ENCODE data around the gene TNFRSF6B. TPM values are rescaled to one million over a fixed set of nuclear protein-coding genes. Genes with fewer than 3 reads are reported as not detected.

TNFRSF6B gene
- polyA plus RNA-seq, 2 of the 4 experiments (the other 2 are of a cell fraction): 0.22 to 0.66 TPM

- FAIRE-seq (no peak), ATAC-seq (no peak), DNase-seq (ENCODE audit: low read depth in 1 of 2, low spot score in 1 of 2) (no peak)
- no peak overlapping the region for H3K4me2 ChIP-seq
- whole genome bisulfite sequencing (ENCODE audit: missing lambda C conversion rate): 81% methylated on average over 10 of the region's 13 CpGs
- no peak overlapping the region for H3K4me3 ChIP-seq
- POLR2A ChIA-PET: interaction anchor here (1.2 kb wide), 1 partner anchor 34 kb away, joined by 3 read pairs; the partner anchor contains the start of gene LIME1
- no peak for TF ChIP-seq BHLHE40 (IDR thresholded peaks at IDR 0.05; ENCODE audit: low read depth, low read length)
- CTCF ChIA-PET: interaction anchor here (1.2 to 2.1 kb wide), 4 partner anchors 11 to 271 kb away, joined by 3 to 7 read pairs (median 6); partner anchors contain the start of gene PTK6
- no peak overlapping the region for H3K27ac ChIP-seq
- peaks cover 38% of the 10 kb centered on the region for H3K4me1 ChIP-seq
- H3K9me3 ChIP-seq: no peaks in the 10 kb centered on the region
These were observed 6.5 kb downstream of the TNFRSF6B start for GRCh38 chr20:63702751-63703470.

DNA sequence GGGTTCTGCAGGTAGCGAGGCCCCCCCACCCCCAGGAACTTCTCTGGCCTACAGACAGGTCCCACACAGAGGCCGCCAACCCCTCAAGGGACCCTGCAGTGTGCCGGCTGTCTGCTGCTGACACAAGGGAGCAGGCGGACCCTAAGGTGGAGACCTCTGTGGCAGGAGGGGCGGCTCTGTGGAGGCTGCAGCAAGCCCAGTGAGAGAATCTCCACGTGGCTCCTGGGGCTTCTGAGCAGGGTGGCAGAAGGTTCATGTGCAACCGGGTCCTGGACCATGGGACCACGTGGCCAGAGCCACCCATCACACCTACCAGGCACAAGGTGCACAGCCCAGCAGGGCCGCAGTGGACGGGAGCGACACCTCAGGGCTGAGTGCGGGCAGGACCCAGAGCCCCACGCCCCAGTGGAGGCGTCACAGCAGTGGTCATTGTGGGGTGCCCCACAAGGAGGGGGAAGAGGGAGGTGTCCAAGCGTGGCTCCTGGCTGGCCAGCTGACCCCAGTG is 7.1 kb downstream of the TNFRSF6B start:
- ATAC-seq (no peak), FAIRE-seq (no peak), DNase-seq (ENCODE audit: low read depth in 1 of 2, low spot score in 1 of 2) (no peak)
- TF ChIP-seq RCOR1 (IDR thresholded peaks at IDR 0.05; ENCODE audit: low read depth, low read length) (no peak), CHD4 (IDR thresholded peaks at IDR 0.05; ENCODE audit: borderline replicate concordance) (no peak), CBX2 (IDR thresholded peaks at IDR 0.05; ENCODE audit: borderline replicate concordance, low read depth) (no peak), MAZ (IDR thresholded peaks at IDR 0.05; ENCODE audit: borderline replicate concordance, low read depth, low read length) (no peak), HEYL (CRISPR knock-in tag; IDR thresholded peaks at IDR 0.05) (no peak), SMC3 (IDR thresholded peaks at IDR 0.05) (no peak), ESRRA (IDR thresholded peaks at IDR 0.05; ENCODE audit: borderline replicate concordance, low read length) (no peak), POLR2A (IDR thresholded peaks at IDR 0.05; ENCODE audit: low read length) (no peak), ZC3H11A (IDR thresholded peaks at IDR 0.05) (no peak)
- Histone ChIP-seq H3K4me3 (no peak overlapping the region), H3K4me1 (peaks cover 32% of the 10 kb centered on the region), H3K4me2 (no peak overlapping the region), H3K27ac (no peak overlapping the region), H3K9me3 (no peaks in the 10 kb centered on the region)
- ChIA-PET CTCF (interaction anchor here (0.7 to 1.6 kb wide), 3 partner anchors 12 to 271 kb away, joined by 3 to 7 read pairs (median 4); no protein-coding TSS in a partner anchor), POLR2A (interaction anchor here (1.2 kb wide), 1 partner anchor 33 kb away, joined by 3 read pairs; the partner anchor contains the start of gene LIME1)
- 85% methylated on average over 4 of the region's 15 CpGs for WGBS (ENCODE audit: missing lambda C conversion rate)

DNA sequence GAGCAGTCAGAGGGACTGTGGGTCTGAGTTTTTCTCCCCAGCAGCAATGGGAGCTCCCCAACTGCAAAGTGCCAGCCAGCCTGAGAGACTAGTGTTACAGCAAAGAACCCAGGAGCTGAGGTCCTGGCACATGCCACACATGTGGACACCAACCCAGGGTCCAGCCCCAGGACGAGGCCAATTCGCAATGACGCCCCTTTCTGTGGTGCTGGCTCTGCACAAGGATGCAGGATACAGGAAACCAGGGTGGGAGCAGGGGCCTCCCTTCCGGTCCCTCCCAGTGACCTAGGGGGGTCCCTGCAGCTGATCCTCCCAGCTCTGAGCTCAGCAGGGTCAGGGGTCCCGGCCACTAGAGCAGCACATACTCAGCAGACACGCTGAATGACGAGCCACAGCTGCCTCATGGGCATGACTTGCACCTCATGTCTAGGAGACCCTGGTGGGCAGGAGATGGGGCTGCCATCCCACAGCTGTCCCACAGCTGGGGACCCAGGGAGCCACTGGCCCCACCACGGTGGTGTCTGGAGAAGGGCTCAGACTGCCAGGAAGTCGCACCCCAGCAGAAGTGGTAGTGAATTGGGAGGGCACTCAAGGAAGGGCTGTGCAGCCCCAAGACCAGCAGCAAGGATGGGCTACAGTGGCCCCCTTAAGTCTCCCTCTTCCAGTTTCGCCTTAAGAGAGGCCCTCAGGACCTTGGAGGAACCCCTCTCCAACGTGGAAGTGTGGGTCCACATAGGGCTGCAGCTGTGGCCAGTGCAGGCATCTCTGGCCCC is 7.7 kb downstream of the TNFRSF6B start:
- ChIA-PET POLR2A (no interaction called here), CTCF (interaction anchor here (0.7 to 1.6 kb wide), 5 partner anchors 12 to 270 kb away, joined by 3 to 7 read pairs (median 3); partner anchors contain the start of gene PTK6)
- no peaks in the 10 kb centered on the region for H3K9me3 ChIP-seq
- WGBS (ENCODE audit: missing lambda C conversion rate): 97% methylated on average over 9 of the region's 11 CpGs
- TF ChIP-seq NFE2L2 (conservative IDR thresholded peaks at IDR 0.05; ENCODE audit: low read length): no peak
- TF ChIP-seq CHD2 (IDR thresholded peaks at IDR 0.05; ENCODE audit: low read length, partially characterized antibody): no peak
- no peak for TF ChIP-seq RFX5 (IDR thresholded peaks at IDR 0.05)
- TF ChIP-seq ZNF302 (CRISPR knock-in tag; IDR thresholded peaks at IDR 0.05): no peak
- no peak for TF ChIP-seq GATA3 (IDR thresholded peaks at IDR 0.05; ENCODE audit: borderline replicate concordance)
- TF ChIP-seq KDM1A (IDR thresholded peaks at IDR 0.05; ENCODE audit: low read depth): no peak
- no peak for TF ChIP-seq POLR2A (IDR thresholded peaks at IDR 0.05; ENCODE audit: low read length)
- no peak for TF ChIP-seq TP53 (CRISPR knock-in tag; IDR thresholded peaks at IDR 0.05)
- TF ChIP-seq, protein P1, sequence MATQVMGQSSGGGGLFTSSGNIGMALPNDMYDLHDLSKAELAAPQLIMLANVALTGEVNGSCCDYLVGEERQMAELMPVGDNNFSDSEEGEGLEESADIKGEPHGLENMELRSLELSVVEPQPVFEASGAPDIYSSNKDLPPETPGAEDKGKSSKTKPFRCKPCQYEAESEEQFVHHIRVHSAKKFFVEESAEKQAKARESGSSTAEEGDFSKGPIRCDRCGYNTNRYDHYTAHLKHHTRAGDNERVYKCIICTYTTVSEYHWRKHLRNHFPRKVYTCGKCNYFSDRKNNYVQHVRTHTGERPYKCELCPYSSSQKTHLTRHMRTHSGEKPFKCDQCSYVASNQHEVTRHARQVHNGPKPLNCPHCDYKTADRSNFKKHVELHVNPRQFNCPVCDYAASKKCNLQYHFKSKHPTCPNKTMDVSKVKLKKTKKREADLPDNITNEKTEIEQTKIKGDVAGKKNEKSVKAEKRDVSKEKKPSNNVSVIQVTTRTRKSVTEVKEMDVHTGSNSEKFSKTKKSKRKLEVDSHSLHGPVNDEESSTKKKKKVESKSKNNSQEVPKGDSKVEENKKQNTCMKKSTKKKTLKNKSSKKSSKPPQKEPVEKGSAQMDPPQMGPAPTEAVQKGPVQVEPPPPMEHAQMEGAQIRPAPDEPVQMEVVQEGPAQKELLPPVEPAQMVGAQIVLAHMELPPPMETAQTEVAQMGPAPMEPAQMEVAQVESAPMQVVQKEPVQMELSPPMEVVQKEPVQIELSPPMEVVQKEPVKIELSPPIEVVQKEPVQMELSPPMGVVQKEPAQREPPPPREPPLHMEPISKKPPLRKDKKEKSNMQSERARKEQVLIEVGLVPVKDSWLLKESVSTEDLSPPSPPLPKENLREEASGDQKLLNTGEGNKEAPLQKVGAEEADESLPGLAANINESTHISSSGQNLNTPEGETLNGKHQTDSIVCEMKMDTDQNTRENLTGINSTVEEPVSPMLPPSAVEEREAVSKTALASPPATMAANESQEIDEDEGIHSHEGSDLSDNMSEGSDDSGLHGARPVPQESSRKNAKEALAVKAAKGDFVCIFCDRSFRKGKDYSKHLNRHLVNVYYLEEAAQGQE (IDR thresholded peaks at IDR 0.05): no peak
- no peak for TF ChIP-seq FOSB (CRISPR knock-in tag; IDR thresholded peaks at IDR 0.05)
- TF ChIP-seq RAD21 (conservative IDR thresholded peaks at IDR 0.05 in 1 of 2, IDR thresholded peaks at IDR 0.05 in 1 of 2): no peak
- TF ChIP-seq PHF8 (IDR thresholded peaks at IDR 0.05; ENCODE audit: borderline replicate concordance, low read depth): no peak
- no peak overlapping the region for H3K4me2 ChIP-seq
- no peak overlapping the region for H3K27ac ChIP-seq
- H3K4me3 ChIP-seq: no peak overlapping the region
- ATAC-seq (no peak), DNase-seq (ENCODE audit: low read depth in 1 of 2, low spot score in 1 of 2) (no peak), FAIRE-seq (no peak)
- peaks cover 31% of the 10 kb centered on the region for H3K4me1 ChIP-seq
